ENCODE data around the gene FANCM.

DNA sequence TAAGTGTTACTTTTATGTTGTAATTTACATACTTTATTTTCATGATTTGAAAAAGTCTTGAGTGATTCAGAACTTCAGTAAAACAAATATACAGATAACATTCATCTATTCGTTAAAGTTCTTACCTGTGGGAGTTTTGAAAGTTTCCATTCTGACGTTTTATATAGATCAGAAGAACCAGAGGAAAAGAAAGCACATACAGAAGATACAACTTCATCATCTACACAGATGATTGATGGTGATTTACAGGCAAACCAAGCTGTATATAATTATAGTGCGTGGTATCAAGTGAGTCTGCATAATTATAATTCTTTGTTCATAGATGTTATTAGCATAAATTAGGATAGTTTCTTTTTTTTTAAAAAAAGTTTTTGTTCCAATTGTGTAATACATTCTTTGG lies 21.4 kb upstream of the FANCM start:
- no peak for TF ChIP-seq POLR2A (IDR thresholded peaks at IDR 0.05)
- TF ChIP-seq, protein P1, sequence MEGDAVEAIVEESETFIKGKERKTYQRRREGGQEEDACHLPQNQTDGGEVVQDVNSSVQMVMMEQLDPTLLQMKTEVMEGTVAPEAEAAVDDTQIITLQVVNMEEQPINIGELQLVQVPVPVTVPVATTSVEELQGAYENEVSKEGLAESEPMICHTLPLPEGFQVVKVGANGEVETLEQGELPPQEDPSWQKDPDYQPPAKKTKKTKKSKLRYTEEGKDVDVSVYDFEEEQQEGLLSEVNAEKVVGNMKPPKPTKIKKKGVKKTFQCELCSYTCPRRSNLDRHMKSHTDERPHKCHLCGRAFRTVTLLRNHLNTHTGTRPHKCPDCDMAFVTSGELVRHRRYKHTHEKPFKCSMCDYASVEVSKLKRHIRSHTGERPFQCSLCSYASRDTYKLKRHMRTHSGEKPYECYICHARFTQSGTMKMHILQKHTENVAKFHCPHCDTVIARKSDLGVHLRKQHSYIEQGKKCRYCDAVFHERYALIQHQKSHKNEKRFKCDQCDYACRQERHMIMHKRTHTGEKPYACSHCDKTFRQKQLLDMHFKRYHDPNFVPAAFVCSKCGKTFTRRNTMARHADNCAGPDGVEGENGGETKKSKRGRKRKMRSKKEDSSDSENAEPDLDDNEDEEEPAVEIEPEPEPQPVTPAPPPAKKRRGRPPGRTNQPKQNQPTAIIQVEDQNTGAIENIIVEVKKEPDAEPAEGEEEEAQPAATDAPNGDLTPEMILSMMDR (IDR thresholded peaks at IDR 0.05), result no peak
